ENCODE data around the gene CPSF6. TPM values are rescaled to one million over a fixed set of nuclear protein-coding genes. Genes with fewer than 3 reads are reported as not detected.
A peak's percentile ranks its signal among the peaks of the same experiment; 100 is the strongest.
"Not testable (repeated sequence)": the region's sequence is repeated elsewhere in the genome, so short reads cannot be mapped to it uniquely, and the experiment has no call there.

CPSF6 gene
- total RNA-seq = 10 to 100 TPM; 46.7 to 61.3 TPM

- H3K9me3 ChIP-seq = no peaks in the 10 kb centered on the region
- peak within 1 kb of the TSS; percentile 92 for H3K27ac ChIP-seq
- DNase-seq = peak; percentile 96
- peak within 1 kb of the TSS; percentile 63 for H3K4me3 ChIP-seq
- TF ChIP-seq CTCF (IDR thresholded peaks at IDR 0.05) = no peak
- intact Hi-C loops (cut with DNase I) = no loop called here
- H3K4me1 ChIP-seq = peaks cover 24% of the 10 kb centered on the region
- H3K36me3 ChIP-seq = no peaks in the 10 kb centered on the region
- no peaks in the 10 kb centered on the region for H3K27me3 ChIP-seq
- H3K9ac ChIP-seq (ENCODE audit: low read depth in 2 of 2, low read length in 2 of 2) = peak within 1 kb of the TSS; percentile 93 to 99
These were observed at the start of gene CPSF6 for GRCh38 chr12:69239352-69239921. CPSF6 (plus strand) TSS chr12:69239569; CDS start chr12:69239647, 78 bp downstream.

GRCh38 chr12:69196302-69197288, 42.8 kb upstream of the CPSF6 start:
- intact Hi-C loops (cut with DNase I) = no loop called here

GRCh38 chr12:69199976-69200375, 39.4 kb upstream of the CPSF6 start:
- H3K36me3 ChIP-seq; H3K9ac ChIP-seq (ENCODE audit: low read depth in 2 of 2, low read length in 2 of 2); intact Hi-C loops (cut with DNase I); H3K27ac ChIP-seq; H3K9me3 ChIP-seq; DNase-seq; H3K4me1 ChIP-seq; H3K27me3 ChIP-seq; H3K4me3 ChIP-seq: not testable (repeated sequence)

More at GRCh38 chr12:69196302-69197288, 42.8 kb upstream of the CPSF6 start:
- Histone ChIP-seq H3K36me3 (no peaks in the 10 kb centered on the region), H3K27ac (no peak overlapping the region), H3K4me3 (no peak overlapping the region), H3K27me3 (no peaks in the 10 kb centered on the region), H3K9ac (ENCODE audit: low read depth in 2 of 2, low read length in 2 of 2) (no peak overlapping the region), H3K9me3 (no peaks in the 10 kb centered on the region), H3K4me1 (no peaks in the 10 kb centered on the region)
- peak; percentile 25 for DNase-seq
- peak; percentile 40 for TF ChIP-seq CTCF (IDR thresholded peaks at IDR 0.05)

- no peak overlapping the region for H3K9ac ChIP-seq (ENCODE audit: low read depth in 2 of 2, low read length in 2 of 2)
- TF ChIP-seq CTCF (IDR thresholded peaks at IDR 0.05) = no peak
- no peak overlapping the region for H3K27ac ChIP-seq
- H3K36me3 ChIP-seq = no peaks in the 10 kb centered on the region
- no peaks in the 10 kb centered on the region for H3K27me3 ChIP-seq
- DNase-seq = no peak
- no peaks in the 10 kb centered on the region for H3K9me3 ChIP-seq
- no peak overlapping the region for H3K4me3 ChIP-seq
- no peaks in the 10 kb centered on the region for H3K4me1 ChIP-seq
- intact Hi-C loops (cut with DNase I) = no loop called here
These were observed 35.2 kb upstream of the CPSF6 start for GRCh38 chr12:69204191-69204590.

GRCh38 chr12:69210661-69211060, 28.7 kb upstream of the CPSF6 start:
- Histone ChIP-seq H3K4me3 (no peak overlapping the region), H3K27ac (no peak overlapping the region), H3K27me3 (no peaks in the 10 kb centered on the region), H3K4me1 (no peaks in the 10 kb centered on the region), H3K36me3 (no peaks in the 10 kb centered on the region), H3K9ac (ENCODE audit: low read depth in 2 of 2, low read length in 2 of 2) (no peak overlapping the region), H3K9me3 (no peaks in the 10 kb centered on the region)
- no peak for TF ChIP-seq CTCF (IDR thresholded peaks at IDR 0.05)
- no peak for DNase-seq
- intact Hi-C loops (cut with DNase I) = no loop called here
